ENCODE measurements around the gene REC8.

DNA sequence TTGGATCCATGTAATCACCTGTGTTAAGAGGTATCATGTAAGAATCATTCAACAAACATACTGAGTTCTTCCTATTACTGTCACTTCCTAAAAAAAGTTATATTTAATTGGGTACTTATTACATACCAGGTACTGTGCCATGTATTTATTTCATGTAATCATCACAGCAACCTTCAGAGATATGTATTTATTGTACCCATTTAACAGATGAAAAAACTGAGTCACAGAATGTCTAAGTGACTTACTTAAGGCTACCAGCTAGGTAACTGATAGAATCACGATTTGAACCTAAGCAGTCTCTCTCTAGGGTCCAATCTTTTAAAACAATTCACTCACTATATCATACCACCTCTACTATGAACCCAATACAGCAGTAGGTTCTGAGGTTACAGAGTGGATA lies 27.4 kb upstream of the REC8 start:
- no peak for TF ChIP-seq CTCF (IDR thresholded peaks at IDR 0.05)
- no peak for TF ChIP-seq POLR2A (IDR thresholded peaks at IDR 0.05)
